B cell (primary cell): Measurements from ENCODE around the gene CREM. TPM values are rescaled to one million over a fixed set of nuclear protein-coding genes. Genes with fewer than 3 reads are reported as not detected.
"Not testable (repeated sequence)": the region's sequence is repeated elsewhere in the genome, so short reads cannot be mapped to it uniquely, and the experiment has no call there.

Experiments
- ATAC-seq: fragments of 200-7000 bp; cut with Tn5 transposase; one replicate; pipeline ENCODE4 v1.10.0; 2021; ENCODE audit warnings: low read depth, mild to moderate bottlenecking, moderate number of reproducible peaks, moderate library complexity
- CTCF ChIA-PET: fragments of 350-600 bp; sonication (Branson Sonifier 250); formaldehyde crosslinking; loops from one replicate; lab custom pipeline; 2021; ENCODE audit warnings: antibody characterized with exemption, inconsistent platforms; lab: Charles Lee
- POLR2A ChIA-PET: fragments of 350-600 bp; sonication (Branson Sonifier 250); formaldehyde crosslinking; loops from one replicate; lab custom pipeline; 2021; ENCODE audit warnings: antibody characterized with exemption; lab: Charles Lee
- DNase-seq: peaks from one replicate; pipeline ENCODE4 v3.0.0; 2013
- H2AFZ ChIP-seq: 2 replicates; pipeline ENCODE4 v1.6.1; 2012; ENCODE audit warnings: mild to moderate bottlenecking, low read depth, low read length; ENCODE audit not compliant: insufficient read depth, poor library complexity, severe bottlenecking
- H3K27ac ChIP-seq, 2 donors: 1 replicate in 1 of 2; 2 replicates in 1 of 2; pipeline ENCODE4 v1.5.1; 2012 to 2013; ENCODE audit warnings: low read length in 2 of 2, mild to moderate bottlenecking in 2 of 2, moderate library complexity in 1 of 2
- H3K27me3 ChIP-seq, 4 experiments: fragments of 200-600 bp in 1 of 4; sonication (generic) in 1 of 4; replicated peaks in 1 of 4; 1 replicate in 2 of 4; 2 replicates in 2 of 4; pipeline versions ENCODE4 v1.6.1 to v1.7.0; 2013 to 2016; ENCODE audit warnings: low read length in 3 of 4, mild to moderate bottlenecking in 2 of 4, mixed read lengths in 1 of 4, moderate library complexity in 1 of 4; ENCODE audit not compliant: insufficient read depth in 4 of 4, control insufficient read depth in 3 of 4; ENCODE audit errors: control extremely low read depth in 1 of 4
- H3K36me3 ChIP-seq, 2 experiments: replicated peaks in 1 of 2; 1 replicate in 1 of 2; 2 replicates in 1 of 2; pipeline versions ENCODE4 v1.6.1 to v1.7.1; 2013; ENCODE audit warnings: low read length in 1 of 2; ENCODE audit not compliant: insufficient read depth in 2 of 2, control insufficient read depth in 1 of 2; ENCODE audit errors: control extremely low read depth in 1 of 2, extremely low read depth in 1 of 2
- H3K4me1 ChIP-seq, 2 donors: fragments of 200-600 bp in 1 of 2; sonication (generic) in 1 of 2; 1 replicate in 1 of 2; 2 replicates in 1 of 2; pipeline versions ENCODE4 v1.5.1 to v1.6.1; 2013 to 2017; ENCODE audit warnings: low read length in 2 of 2; ENCODE audit not compliant: control insufficient read depth in 2 of 2, insufficient read depth in 2 of 2
- H3K4me2 ChIP-seq: replicated peaks from 2 replicates; pipeline ENCODE3; 2012; ENCODE audit warnings: mild to moderate bottlenecking, low read depth, low read length; ENCODE audit not compliant: poor library complexity, severe bottlenecking
- H3K4me3 ChIP-seq, 5 experiments: fragments of 200-600 bp in 1 of 5; sonication (generic) in 1 of 5; 1 replicate in 3 of 5; 2 replicates in 2 of 5; pipeline versions ENCODE4 v1.5.1 to v1.7.0; 2011 to 2016; ENCODE audit warnings: low read length in 4 of 5, mild to moderate bottlenecking in 4 of 5, low read depth in 2 of 5, control low read depth in 1 of 5, moderate library complexity in 1 of 5; ENCODE audit not compliant: insufficient read depth in 1 of 5; ENCODE audit errors: control extremely low read depth in 1 of 5, extremely low read depth in 1 of 5
- H3K79me2 ChIP-seq: fragments of 200-600 bp; sonication (generic); one replicate; pipeline ENCODE4 v1.6.0; 2016; ENCODE audit warnings: low read length; ENCODE audit not compliant: control insufficient read depth, insufficient read depth
- H3K9ac ChIP-seq: fragments of 200-600 bp; sonication (generic); 2 replicates; pipeline ENCODE4 v1.6.1; 2017; ENCODE audit warnings: mild to moderate bottlenecking, low read length, moderate library complexity
- H3K9me3 ChIP-seq, 3 donors: one replicate each; pipeline versions ENCODE4 v1.6.1 to v1.7.1; 2013; ENCODE audit warnings: low read length in 2 of 3; ENCODE audit not compliant: control insufficient read depth in 2 of 3, insufficient read depth in 1 of 3; ENCODE audit errors: control extremely low read depth in 1 of 3
- H4K20me1 ChIP-seq: 2 replicates; pipeline ENCODE4 v1.6.0; 2012; ENCODE audit warnings: mild to moderate bottlenecking, low read length; ENCODE audit not compliant: insufficient read depth, control insufficient read depth, poor library complexity, severe bottlenecking
- H3K27ac Mint-ChIP-seq: one replicate; pipeline ENCODE4 v1.8.0; 2021; ENCODE audit warnings: mixed read lengths
- H3K27me3 Mint-ChIP-seq: one replicate; pipeline ENCODE4 v1.8.0; 2021; ENCODE audit warnings: mixed read lengths
- H3K4me1 Mint-ChIP-seq: one replicate; pipeline ENCODE4 v1.8.0; 2021; ENCODE audit warnings: mixed read lengths
- H3K4me3 Mint-ChIP-seq: one replicate; pipeline ENCODE4 v1.8.0; 2021; ENCODE audit warnings: mixed read lengths
- H3K9me3 Mint-ChIP-seq: one replicate; pipeline ENCODE4 v1.8.0; 2022; ENCODE audit warnings: mixed read lengths; ENCODE audit not compliant: insufficient read depth
- CTCF ChIP-seq: fragments of 200-600 bp; IDR thresholded peaks from one replicate; pipeline ENCODE4 v1.8.0; 2022; ENCODE audit warnings: antibody characterized with exemption, mild to moderate bottlenecking
- EZH2 ChIP-seq: IDR thresholded peaks from 2 replicates; pipeline ENCODE4 v1.6.1; 2012; ENCODE audit warnings: borderline replicate concordance, low read depth, mild to moderate bottlenecking, moderate library complexity, low read length; ENCODE audit not compliant: insufficient read depth, poor library complexity, severe bottlenecking
- WGBS: methylation state at CpG from one replicate; pipeline ENCODE4 v1.1.5; 2013; ENCODE audit warnings: missing lambda C conversion rate; ENCODE audit not compliant: insufficient coverage; 5-methylcytosine and 5-hydroxymethylcytosine counted together
- intact Hi-C: fragments of 100-400 bp; cut with micrococcal nuclease; formaldehyde crosslinking; loops from one replicate; pipeline ENCODE4 v1.10.0; 2022
- polyA plus RNA-seq: library from polyadenylated mRNA; depleted of rRNA; stranded (reverse); fragments of >200 nt; gene quantifications from 2 replicates; pipeline ENCODE4 v1.2.3, GENCODE V29; 2012
- total RNA-seq, 2 donors: library from RNA; stranded (reverse); fragments of 120-200 nt in 1 of 2; gene quantifications; 1 replicate in 1 of 2; 2 replicates in 1 of 2; pipeline versions ENCODE4 v1.2.3 to v1.2.4, GENCODE V29; 2013 to 2022

CREM gene
- total and polyA plus RNA-seq, 2 donors (not counting 1 experiment from before 2014, with no cell fraction given), result 7.3 to 94.6 TPM

DNA sequence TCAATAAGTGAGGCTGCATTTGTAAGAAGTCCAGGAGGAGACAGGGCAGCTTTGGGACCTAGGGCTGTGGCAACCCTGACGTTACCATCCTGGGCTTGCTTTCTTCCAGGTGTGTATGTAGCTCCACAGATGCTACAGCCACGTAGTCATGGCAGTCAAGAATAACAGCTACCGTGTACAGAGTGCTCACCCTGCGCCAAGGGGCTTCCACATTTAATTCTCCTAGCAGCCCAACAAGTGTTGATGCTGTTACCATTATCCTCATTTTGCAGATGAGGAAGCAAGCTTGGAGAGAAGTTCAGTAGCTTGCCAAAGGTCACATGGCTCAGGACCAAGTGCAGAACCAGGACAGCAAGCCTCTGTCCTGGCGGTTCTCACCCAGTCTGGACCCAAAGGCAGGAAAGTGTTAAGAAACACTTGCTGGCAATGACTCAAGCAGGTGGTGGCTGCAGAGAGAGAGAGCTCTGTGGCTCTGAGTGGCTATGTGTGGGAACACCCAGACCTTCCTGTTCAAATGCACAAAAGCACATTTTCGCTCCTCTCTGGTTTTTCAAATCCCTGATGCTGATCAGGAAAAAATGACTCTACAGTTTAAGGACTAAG is 89.8 kb downstream of the CREM start:
- no peak overlapping the region for H3K4me3 ChIP-seq
- H3K4me1 ChIP-seq, result no peaks in the 10 kb centered on the region
- H4K20me1 ChIP-seq, result no peaks in the 10 kb centered on the region
- H3K9ac ChIP-seq, result no peak overlapping the region
- Mint-ChIP-seq H3K9me3 (no peaks in the 10 kb centered on the region), H3K27me3 (peaks cover 7% of the 10 kb centered on the region), H3K27ac (no peak overlapping the region), H3K4me1 (peaks cover 12% of the 10 kb centered on the region), H3K4me3 (no peak overlapping the region)
- ATAC-seq, result no peak
- 81% methylated on average over 4 of the region's 6 CpGs for whole genome bisulfite sequencing
- no peaks in the 10 kb centered on the region for H3K27me3 ChIP-seq
- no peak overlapping the region for H3K27ac ChIP-seq
- CTCF ChIA-PET, result interaction anchor here (0.5 to 14.3 kb wide), 12 partner anchors 9 to 1953 kb away, joined by 3 to 436 read pairs (median 8); partner anchors contain the start of gene CREM
- no peak for DNase-seq
- TF ChIP-seq EZH2, result no peak
- TF ChIP-seq CTCF, result no peak
- no peaks in the 10 kb centered on the region for H3K9me3 ChIP-seq
- H3K4me2 ChIP-seq, result no peak overlapping the region
- no peaks in the 10 kb centered on the region for H3K79me2 ChIP-seq
- intact Hi-C loops, result loop anchor here (10.0 kb wide), 1 partner anchor 222 kb away; no protein-coding TSS in a partner anchor
- no peak overlapping the region for H2AFZ ChIP-seq
- H3K36me3 ChIP-seq, result no peaks in the 10 kb centered on the region
- POLR2A ChIA-PET, result no interaction called here

DNA sequence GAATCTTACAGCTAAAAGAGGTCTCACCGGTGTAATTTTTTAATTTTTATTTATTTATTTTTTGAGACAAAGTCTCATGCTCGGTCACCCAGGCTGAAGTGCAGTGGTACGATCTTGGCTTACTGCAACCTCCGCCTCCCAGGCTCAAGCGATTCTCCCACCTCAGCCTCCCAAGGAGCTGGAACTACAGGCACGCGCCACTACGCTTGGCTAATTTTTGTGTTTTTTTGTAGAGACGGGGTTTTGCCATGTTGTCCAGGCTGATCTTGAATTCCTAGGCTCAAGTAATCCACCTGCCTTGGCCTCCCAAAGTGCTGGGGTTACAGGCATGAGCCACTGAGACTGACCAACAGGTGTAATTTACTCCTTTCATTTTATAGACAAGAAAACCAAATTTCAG is 90.3 kb downstream of the CREM start:
- POLR2A ChIA-PET, H3K4me3 Mint-ChIP-seq, H3K9me3 ChIP-seq, H3K27ac Mint-ChIP-seq, H3K9me3 Mint-ChIP-seq, H3K36me3 ChIP-seq, DNase-seq, H3K27ac ChIP-seq, H3K27me3 ChIP-seq, H4K20me1 ChIP-seq, ATAC-seq, H3K9ac ChIP-seq, H3K27me3 Mint-ChIP-seq, H3K4me1 ChIP-seq, H2AFZ ChIP-seq, H3K79me2 ChIP-seq, H3K4me3 ChIP-seq, H3K4me2 ChIP-seq: not testable (repeated sequence)
- intact Hi-C loops, result loop anchor here (10.0 kb wide), 1 partner anchor 222 kb away; no protein-coding TSS in a partner anchor
- CTCF ChIA-PET, result interaction anchor here (0.6 to 14.3 kb wide), 15 partner anchors 10 to 346 kb away, joined by 3 to 436 read pairs (median 4); partner anchors contain the start of genes CREM and CUL2
- 100% methylated on average over 1 of the region's 9 CpGs for WGBS
- H3K4me1 Mint-ChIP-seq, result peaks cover 12% of the 10 kb centered on the region
